Measurements from ENCODE around the gene IFNL2.

Gene IFNL2

GRCh38 chr19:39314016-39314728, 46.0 kb downstream of the IFNL2 start:
- DNase-seq (ENCODE audit: insufficient read length, low spot score), result no peak
- no peak for TF ChIP-seq CTCF (IDR thresholded peaks at IDR 0.05; ENCODE audit: insufficient read depth, missing control alignments)
- FAIRE-seq, result no peak

- TF ChIP-seq CTCF (IDR thresholded peaks at IDR 0.05; ENCODE audit: insufficient read depth, missing control alignments), result no peak
- DNase-seq (ENCODE audit: insufficient read length, low spot score) (no peak), FAIRE-seq (no peak)
Observed at GRCh38 chr19:39315933-39316332, 47.7 kb downstream of the IFNL2 start.

- no peak for DNase-seq (ENCODE audit: insufficient read length, low spot score)
- TF ChIP-seq CTCF (IDR thresholded peaks at IDR 0.05; ENCODE audit: insufficient read depth, missing control alignments), result no peak
- FAIRE-seq, result no peak
Observed at GRCh38 chr19:39316627-39317321, 48.6 kb downstream of the IFNL2 start.

- TF ChIP-seq CTCF (IDR thresholded peaks at IDR 0.05; ENCODE audit: insufficient read depth, missing control alignments), result no peak
- FAIRE-seq, result no peak
- no peak for DNase-seq (ENCODE audit: insufficient read length, low spot score)
Observed at GRCh38 chr19:39317476-39317875, 49.3 kb downstream of the IFNL2 start.

GRCh38 chr19:39318071-39318470, 49.9 kb downstream of the IFNL2 start:
- TF ChIP-seq CTCF (IDR thresholded peaks at IDR 0.05; ENCODE audit: insufficient read depth, missing control alignments), result no peak
- DNase-seq (ENCODE audit: insufficient read length, low spot score) (no peak), FAIRE-seq (no peak)

- no peak for DNase-seq (ENCODE audit: insufficient read length, low spot score)
- no peak for TF ChIP-seq CTCF (IDR thresholded peaks at IDR 0.05; ENCODE audit: insufficient read depth, missing control alignments)
Observed at GRCh38 chr19:39318690-39319089, 50.5 kb downstream of the IFNL2 start.

More at GRCh38 chr19:39318690-39319089, 50.5 kb downstream of the IFNL2 start:
- no peak for FAIRE-seq

Data from D721Med (cell line).